Measurements from ENCODE around the gene SMG6. TPM values are rescaled to one million over a fixed set of nuclear protein-coding genes. Genes with fewer than 3 reads are reported as not detected.

Gene SMG6
- total and polyA plus RNA-seq, 2 donors (not counting 3 experiments of a cell fraction or from before 2014, with no cell fraction given), result 40.1 to 42.2 TPM

- intact Hi-C loops (cut with micrococcal nuclease), result loop anchor here (1.0 to 10.0 kb wide), 5 partner anchors 23 to 622 kb away; partner anchors contain the start of genes MNT, SMG6, SRR and TLCD2
- Histone ChIP-seq H3K9me1 (replicated peaks; ENCODE audit: control insufficient read depth, extremely low read depth, insufficient read depth, low read length) (no peaks in the 10 kb centered on the region), H3K9me3 (replicated peaks; ENCODE audit: control insufficient read depth, insufficient read depth, low read length) (no peaks in the 10 kb centered on the region), H3K9ac (replicated peaks; ENCODE audit: extremely low read depth, insufficient read depth, low read length) (peak within 1 kb of the TSS; percentile 75), H3K4me3 (replicated peaks in 1 of 3; ENCODE audit: insufficient read depth in 1 of 3, low read depth in 1 of 3, low read length in 3 of 3) (peak within 1 kb of the TSS; percentile 56 to 85 (median 72)), H3K4me1 (ENCODE audit: control insufficient read depth, extremely low read depth, insufficient read depth, low read length) (peaks cover 16% of the 10 kb centered on the region), H4K20me1 (replicated peaks; ENCODE audit: control insufficient read depth, extremely low read depth, insufficient read depth, low read length) (no peaks in the 10 kb centered on the region), H2AFZ (ENCODE audit: low read depth, low read length) (peak within 1 kb of the TSS; percentile 82), H3K36me3 (ENCODE audit: control insufficient read depth in 2 of 2, extremely low read depth in 1 of 2, insufficient read depth in 2 of 2, low read length in 2 of 2) (peaks cover 9 to 15% of the 10 kb centered on the region in 2 experiments), H3K79me2 (ENCODE audit: control insufficient read depth, insufficient read depth, low read length) (peaks cover 32% of the 10 kb centered on the region), H3K27ac (ENCODE audit: insufficient read depth, low read depth, low read length) (peak within 1 kb of the TSS; percentile 26), H3K4me2 (ENCODE audit: insufficient read depth, low read length) (peak within 1 kb of the TSS; percentile 84), H3K27me3 (ENCODE audit: control insufficient read depth in 2 of 2, insufficient read depth in 2 of 2, low read length in 2 of 2) (no peaks in the 10 kb centered on the region)
- dilution Hi-C loops (cut with MboI; ENCODE audit: extremely low pct_ligation_motif_present, low sequenced_read_pairs), result no loop called here
- DNase-seq (ENCODE audit: low read depth, low spot score) (peak; percentile 92), FAIRE-seq (peak; percentile 95)
- peak; percentile 86 for TF ChIP-seq POLR2AphosphoS5 (IDR thresholded peaks at IDR 0.05; ENCODE audit: insufficient read depth, low read depth, low read length)
- TF ChIP-seq MYC (IDR thresholded peaks at IDR 0.05; ENCODE audit: low read depth, low read length), result peak; percentile 77
- TF ChIP-seq, protein P1, sequence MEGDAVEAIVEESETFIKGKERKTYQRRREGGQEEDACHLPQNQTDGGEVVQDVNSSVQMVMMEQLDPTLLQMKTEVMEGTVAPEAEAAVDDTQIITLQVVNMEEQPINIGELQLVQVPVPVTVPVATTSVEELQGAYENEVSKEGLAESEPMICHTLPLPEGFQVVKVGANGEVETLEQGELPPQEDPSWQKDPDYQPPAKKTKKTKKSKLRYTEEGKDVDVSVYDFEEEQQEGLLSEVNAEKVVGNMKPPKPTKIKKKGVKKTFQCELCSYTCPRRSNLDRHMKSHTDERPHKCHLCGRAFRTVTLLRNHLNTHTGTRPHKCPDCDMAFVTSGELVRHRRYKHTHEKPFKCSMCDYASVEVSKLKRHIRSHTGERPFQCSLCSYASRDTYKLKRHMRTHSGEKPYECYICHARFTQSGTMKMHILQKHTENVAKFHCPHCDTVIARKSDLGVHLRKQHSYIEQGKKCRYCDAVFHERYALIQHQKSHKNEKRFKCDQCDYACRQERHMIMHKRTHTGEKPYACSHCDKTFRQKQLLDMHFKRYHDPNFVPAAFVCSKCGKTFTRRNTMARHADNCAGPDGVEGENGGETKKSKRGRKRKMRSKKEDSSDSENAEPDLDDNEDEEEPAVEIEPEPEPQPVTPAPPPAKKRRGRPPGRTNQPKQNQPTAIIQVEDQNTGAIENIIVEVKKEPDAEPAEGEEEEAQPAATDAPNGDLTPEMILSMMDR (IDR thresholded peaks at IDR 0.05; ENCODE audit: extremely low read depth in 1 of 2, insufficient read depth in 1 of 2, low read depth in 1 of 2, low read length in 2 of 2), result peak in 1 of 2 donors; percentile 30
- TF ChIP-seq JUN (IDR thresholded peaks at IDR 0.05; ENCODE audit: borderline replicate concordance, insufficient read depth, insufficient read length, low read depth), result no peak
- no peak for TF ChIP-seq EZH2 (IDR thresholded peaks at IDR 0.05; ENCODE audit: borderline replicate concordance, low read depth, low read length, severe bottlenecking)
- TF ChIP-seq GATA2 (IDR thresholded peaks at IDR 0.05; ENCODE audit: insufficient read depth, insufficient read length, low read depth, low read length), result no peak
- TF ChIP-seq POLR2A (IDR thresholded peaks at IDR 0.05; ENCODE audit: low read depth, low read length), result peak; percentile 95
- TF ChIP-seq FOS (IDR thresholded peaks at IDR 0.05; ENCODE audit: borderline replicate concordance, insufficient read depth, low read length), result no peak
- TF ChIP-seq, protein P2, sequence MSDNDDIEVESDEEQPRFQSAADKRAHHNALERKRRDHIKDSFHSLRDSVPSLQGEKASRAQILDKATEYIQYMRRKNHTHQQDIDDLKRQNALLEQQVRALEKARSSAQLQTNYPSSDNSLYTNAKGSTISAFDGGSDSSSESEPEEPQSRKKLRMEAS (IDR thresholded peaks at IDR 0.05; ENCODE audit: insufficient read depth, insufficient read length), result peak; percentile 76
- CTCF ChIA-PET, result interaction anchor here (0.7 to 5.4 kb wide), 12 partner anchors 16 to 427 kb away, joined by 3 to 42 read pairs (median 3); partner anchors contain the start of gene HIC1
- POLR2A ChIA-PET, result interaction anchor here (0.9 to 1.5 kb wide), 3 partner anchors 9 to 65 kb away, joined by 3 to 5 read pairs (median 4); no protein-coding TSS in a partner anchor
- BruUV-seq (replicated peaks), result no TSS peak
Measured at GRCh38 chr17:2336215-2336851, 32.7 kb upstream of the SMG6 start, which contains the start of gene TSR1. TSR1 (minus strand) TSS chr17:2336457; CDS start chr17:2336427, 30 bp downstream.
